HG02798 (cell line): Measurements from ENCODE around the gene BTBD17.
A peak's percentile ranks its signal among the peaks of the same experiment; 100 is the strongest.

ENCODE experiments used
- ATAC-seq: cut with Tn5 transposase; IDR thresholded peaks from one replicate; pipeline ENCODE4 v1.9.1; 2021; ENCODE audit warnings: mild to moderate bottlenecking; ENCODE audit not compliant: unreplicated experiment, poor library complexity

BTBD17 gene

GRCh38 chr17:74340470-74341023 lies 21.1 kb downstream of the BTBD17 start:
- ATAC-seq = no peak

GRCh38 chr17:74339537-74340195 lies 22.0 kb downstream of the BTBD17 start:
- ATAC-seq = no peak

- ATAC-seq = no peak
These were observed 23.7 kb downstream of the BTBD17 start for GRCh38 chr17:74337834-74338500.

GRCh38 chr17:74336307-74336706 lies 25.4 kb downstream of the BTBD17 start:
- no peak for ATAC-seq

- ATAC-seq = no peak
These were observed 26.1 kb downstream of the BTBD17 start for GRCh38 chr17:74335529-74336062.

GRCh38 chr17:74334393-74335039 lies 27.2 kb downstream of the BTBD17 start:
- no peak for ATAC-seq

GRCh38 chr17:74332763-74333283 lies 28.8 kb downstream of the BTBD17 start:
- ATAC-seq = no peak

- ATAC-seq = no peak
These were observed 29.5 kb downstream of the BTBD17 start for GRCh38 chr17:74332017-74332650.

- ATAC-seq = no peak
These were observed 31.2 kb downstream of the BTBD17 start for GRCh38 chr17:74330446-74330845.

- ATAC-seq = no peak
These were observed 32.3 kb downstream of the BTBD17 start for GRCh38 chr17:74329378-74329777.

GRCh38 chr17:74328487-74328886 lies 33.2 kb downstream of the BTBD17 start:
- no peak for ATAC-seq

GRCh38 chr17:74326506-74326905 lies 35.2 kb downstream of the BTBD17 start:
- no peak for ATAC-seq

GRCh38 chr17:74325743-74326379 lies 35.8 kb downstream of the BTBD17 start, which contains the start of gene KIF19:
TSS of gene KIF19 (plus strand) at chr17:74326226. CDS start at chr17:74326350, 124 bp downstream.
- ATAC-seq = peak; percentile 67

- ATAC-seq = no peak
These were observed 36.3 kb downstream of the BTBD17 start for GRCh38 chr17:74325376-74325742.

- ATAC-seq = no peak
These were observed 37.1 kb downstream of the BTBD17 start for GRCh38 chr17:74324521-74324920.

GRCh38 chr17:74318391-74318790 lies 43.3 kb downstream of the BTBD17 start:
- no peak for ATAC-seq

GRCh38 chr17:74317071-74317470 lies 44.6 kb downstream of the BTBD17 start:
- ATAC-seq = no peak

- ATAC-seq = no peak
These were observed 45.4 kb downstream of the BTBD17 start for GRCh38 chr17:74316220-74316619.

GRCh38 chr17:74314877-74315276 lies 46.8 kb downstream of the BTBD17 start:
- ATAC-seq = no peak

GRCh38 chr17:74309902-74310301 lies 51.8 kb downstream of the BTBD17 start:
- no peak for ATAC-seq
